Cardiac fibroblast (primary cell): ENCODE data around the gene HSP90AA1.
"Not testable (repeated sequence)": the region's sequence is repeated elsewhere in the genome, so short reads cannot be mapped to it uniquely, and the experiment has no call there.

Experiments
- DNase-seq, 2 donors: peaks; one replicate each; pipeline versions ENCODE4 v3.0.0 to v3.0.0-alpha.2; 2010; ENCODE audit warnings: low read depth in 2 of 2
- H3K4me3 ChIP-seq, 2 donors: replicated peaks in 1 of 2; 1 replicate in 1 of 2; 2 replicates in 1 of 2; pipeline ENCODE4 v1.5.1; 2011; ENCODE audit warnings: low read depth in 2 of 2, low read length in 2 of 2, mild to moderate bottlenecking in 2 of 2, moderate library complexity in 1 of 2
- CTCF ChIP-seq: IDR thresholded peaks from one replicate; pipeline ENCODE4 v1.5.1; 2011; ENCODE audit warnings: low read depth, mild to moderate bottlenecking, low read length, inconsistent platforms

Gene HSP90AA1

GRCh38 chr14:102086972-102087761 is at the start of gene HSP90AA1:
Gene HSP90AA1 (minus strand): TSS chr14:102087044. CDS start chr14:102086378, 666 bp downstream.
- DNase-seq, result peak; percentile 92 to 96
- TF ChIP-seq CTCF, result no peak
- H3K4me3 ChIP-seq, result peak within 1 kb of the TSS; percentile 69 to 81

- not testable (repeated sequence) for DNase-seq
These were observed 48.6 kb upstream of the HSP90AA1 start for GRCh38 chr14:102135456-102135855.

GRCh38 chr14:102134719-102135118 is 47.9 kb upstream of the HSP90AA1 start:
- DNase-seq, H3K4me3 ChIP-seq: not testable (repeated sequence)

More at GRCh38 chr14:102135456-102135855, 48.6 kb upstream of the HSP90AA1 start:
- not testable (repeated sequence) for H3K4me3 ChIP-seq

GRCh38 chr14:102134021-102134420 is 47.2 kb upstream of the HSP90AA1 start:
- not testable (repeated sequence) for DNase-seq, H3K4me3 ChIP-seq

GRCh38 chr14:102131741-102132140 is 44.9 kb upstream of the HSP90AA1 start:
- H3K4me3 ChIP-seq, result no peak overlapping the region
- no peak for TF ChIP-seq CTCF
- no peak for DNase-seq

GRCh38 chr14:102126807-102127455 is 40.1 kb upstream of the HSP90AA1 start:
- no peak overlapping the region for H3K4me3 ChIP-seq
- TF ChIP-seq CTCF, result no peak
- DNase-seq, result no peak

- no peak for TF ChIP-seq CTCF
- H3K4me3 ChIP-seq, result no peak overlapping the region
These were observed 38.7 kb upstream of the HSP90AA1 start for GRCh38 chr14:102125546-102125945.

GRCh38 chr14:102124419-102124818 is 37.6 kb upstream of the HSP90AA1 start:
- H3K4me3 ChIP-seq, result no peak overlapping the region
- DNase-seq, result no peak
- TF ChIP-seq CTCF, result no peak

More at GRCh38 chr14:102125546-102125945, 38.7 kb upstream of the HSP90AA1 start:
- DNase-seq, result no peak
